ENCODE data around the gene JAZF1.

The JAZF1 gene

GRCh38 chr7:28191751-28192150, 11.2 kb upstream of the JAZF1 start:
- DNase-seq (ENCODE audit: low spot score) = no peak

- no peak for DNase-seq (ENCODE audit: low spot score)
These were observed 10.6 kb upstream of the JAZF1 start for GRCh38 chr7:28191184-28191583.

GRCh38 chr7:28190077-28190710, 9.6 kb upstream of the JAZF1 start:
- no peak for DNase-seq (ENCODE audit: low spot score)

GRCh38 chr7:28187012-28187411, 6.4 kb upstream of the JAZF1 start:
- no peak for DNase-seq (ENCODE audit: low spot score)

GRCh38 chr7:28183627-28184026, 3.0 kb upstream of the JAZF1 start:
- no peak for DNase-seq (ENCODE audit: low spot score)

DNA sequence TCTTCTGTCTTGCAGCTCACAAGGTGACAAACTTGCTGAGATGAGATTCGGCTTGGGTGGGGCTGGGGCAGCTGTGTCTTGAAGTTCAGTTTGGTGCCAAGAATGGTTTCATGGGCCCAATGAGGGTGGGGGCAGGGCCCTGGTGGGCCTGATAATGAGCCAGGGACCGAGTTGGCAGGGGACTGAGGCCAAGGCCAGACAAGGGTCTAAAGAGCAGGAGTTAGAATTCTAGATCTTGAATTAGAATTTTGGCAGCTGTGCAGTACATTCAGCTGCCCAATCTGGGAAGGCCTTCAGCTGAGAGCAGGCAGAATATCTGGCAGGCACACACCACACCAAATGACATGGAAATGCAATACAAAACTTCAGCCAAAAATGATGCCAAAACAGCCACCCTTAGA, 1.5 kb upstream of the JAZF1 start:
- DNase-seq (ENCODE audit: low spot score) = no peak

DNA sequence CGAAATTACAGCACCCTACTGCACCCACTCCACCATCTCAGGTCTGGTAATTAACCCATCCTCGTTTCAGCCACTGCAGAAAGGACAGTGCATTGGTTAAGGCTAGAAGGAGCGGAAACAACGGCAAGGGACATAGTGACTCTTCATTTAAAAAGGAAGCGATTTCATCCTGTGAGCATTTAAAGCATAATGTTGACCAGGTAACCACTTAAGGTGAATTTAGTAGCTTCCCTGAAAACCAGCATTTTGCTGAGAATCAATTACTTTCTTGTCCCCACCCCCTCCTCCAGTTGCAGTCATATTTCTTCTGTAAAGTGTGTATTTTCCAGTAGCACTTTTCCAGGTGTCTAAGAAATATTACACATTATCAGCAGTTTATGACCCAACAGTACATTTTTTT, 821 bp upstream of the JAZF1 start:
- DNase-seq (ENCODE audit: low spot score) = no peak

DNA sequence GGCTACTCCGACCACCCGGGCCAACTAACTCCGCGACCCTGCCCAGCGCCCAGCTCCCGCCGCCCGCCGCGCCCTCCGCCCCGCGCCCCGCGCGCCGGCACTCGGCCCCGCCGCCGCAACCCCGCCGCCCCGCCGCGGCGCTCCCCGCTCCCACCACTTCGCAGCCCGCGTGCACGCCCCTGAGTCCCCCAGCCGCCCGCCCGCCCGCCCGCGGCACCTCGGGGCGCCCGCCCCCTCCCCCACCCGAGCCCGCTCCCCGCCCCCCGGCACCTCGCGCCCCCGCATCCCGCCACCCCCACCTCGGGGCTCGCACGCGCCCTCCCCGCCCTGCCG, 598 bp downstream of the JAZF1 start:
- no peak for DNase-seq (ENCODE audit: low spot score)

DNA sequence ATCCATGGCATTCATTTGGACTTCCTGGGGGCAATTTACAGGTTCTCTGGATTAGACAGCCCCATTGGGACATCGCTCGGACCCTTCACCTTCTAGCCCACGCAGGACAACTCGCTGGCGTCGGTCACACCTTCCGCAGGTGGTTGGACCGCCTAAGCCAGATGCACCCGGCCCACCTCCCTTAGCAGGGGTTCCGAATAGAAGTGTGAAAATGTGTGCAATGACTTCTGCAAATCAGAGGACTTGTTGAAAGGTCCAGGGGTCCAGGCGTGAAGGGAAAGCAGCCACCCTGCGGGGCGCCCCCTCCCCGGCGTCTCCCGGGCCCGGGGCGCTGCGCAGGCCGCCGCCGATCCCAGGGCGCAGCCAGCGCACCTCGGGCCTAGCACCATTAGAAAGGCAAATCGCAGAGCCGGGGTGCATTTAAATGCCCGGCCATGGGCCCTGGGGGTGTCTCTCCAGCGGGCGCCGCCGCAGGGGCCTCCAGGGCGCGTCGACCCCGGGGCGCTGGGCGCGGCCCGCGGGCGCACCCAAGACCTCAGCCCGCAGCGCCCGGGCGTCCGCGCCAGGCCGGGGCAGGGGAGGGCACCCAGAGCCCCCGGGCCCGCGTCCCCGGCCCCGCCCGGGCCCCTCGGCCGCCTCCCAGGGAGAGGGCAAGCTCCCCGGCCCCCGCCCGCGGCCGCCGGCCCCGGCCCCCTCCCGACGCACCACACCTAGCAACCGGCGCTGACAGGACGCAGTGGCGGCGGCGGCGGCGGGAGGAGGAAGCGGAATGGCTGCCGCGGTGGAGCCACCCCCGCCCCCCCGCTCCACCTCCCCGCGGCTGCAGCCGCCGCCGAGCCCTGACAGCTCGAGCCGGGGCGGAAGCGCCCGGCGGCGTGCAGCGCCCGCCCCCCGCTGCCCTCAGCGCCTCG, 1.2 kb downstream of the JAZF1 start:
- peak; percentile 71 for DNase-seq (ENCODE audit: low spot score)

GRCh38 chr7:28178599-28178998, 2.0 kb downstream of the JAZF1 start:
- no peak for DNase-seq (ENCODE audit: low spot score)

- no peak for DNase-seq (ENCODE audit: low spot score)
These were observed 2.8 kb downstream of the JAZF1 start for GRCh38 chr7:28177836-28178235.

DNA sequence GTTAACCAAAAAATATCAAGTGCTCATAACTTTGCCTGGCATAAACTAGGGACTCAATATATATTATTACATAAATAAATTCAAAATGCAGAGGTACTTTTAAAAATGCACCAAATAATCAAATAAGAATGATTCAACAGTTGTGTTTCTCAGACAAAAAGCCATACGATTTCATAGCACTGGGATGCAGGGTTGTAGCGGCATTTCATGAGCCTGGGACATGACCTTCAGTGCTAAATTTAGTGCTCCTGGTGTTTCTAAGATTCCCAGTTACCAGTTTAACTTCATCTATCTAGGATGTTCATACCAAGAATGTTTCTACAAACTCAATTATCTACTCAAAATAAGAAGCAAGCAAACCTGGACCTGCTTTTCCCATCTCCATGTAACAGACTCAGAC, 4.0 kb downstream of the JAZF1 start:
- DNase-seq (ENCODE audit: low spot score) = no peak

- DNase-seq (ENCODE audit: low spot score) = no peak
These were observed 4.4 kb downstream of the JAZF1 start for GRCh38 chr7:28176174-28176573.

DNA sequence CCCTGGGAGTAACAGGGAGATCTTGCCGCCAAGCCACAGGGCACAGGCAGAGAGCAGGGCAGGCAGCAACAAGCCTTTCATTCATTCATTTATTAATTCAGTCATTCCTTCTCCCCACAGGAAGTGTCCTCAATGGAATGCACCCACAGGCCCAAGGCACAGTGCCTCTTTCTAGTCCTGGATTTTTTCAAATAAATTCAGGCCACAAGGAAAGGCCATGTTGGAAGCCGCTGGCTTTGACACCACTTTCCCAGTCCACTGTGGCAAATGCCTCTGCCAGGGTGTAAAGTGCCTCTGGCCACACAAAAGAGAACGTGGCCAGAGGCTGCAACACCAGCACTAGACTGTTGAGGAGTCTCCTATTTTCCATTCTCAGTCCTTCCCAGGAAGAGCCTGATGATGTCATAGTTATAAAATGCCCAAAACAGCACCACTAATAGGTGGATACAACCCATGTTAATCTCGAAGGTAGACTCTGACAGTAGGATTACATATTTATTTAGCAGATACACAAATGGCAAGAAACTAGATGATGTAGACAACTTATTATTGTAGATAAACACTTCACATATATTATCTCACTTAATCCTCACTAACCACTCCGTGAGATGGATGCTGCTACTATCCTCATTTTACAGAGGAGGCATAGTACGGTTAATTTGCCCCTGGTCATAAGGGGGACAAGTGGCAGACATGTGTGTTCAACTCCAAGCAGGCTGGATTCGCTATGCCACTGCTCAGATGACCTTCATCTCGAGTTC, 5.5 kb downstream of the JAZF1 start:
- DNase-seq (ENCODE audit: low spot score) = no peak

GRCh38 chr7:28174442-28174841, 6.2 kb downstream of the JAZF1 start:
- DNase-seq (ENCODE audit: low spot score) = no peak

DNA sequence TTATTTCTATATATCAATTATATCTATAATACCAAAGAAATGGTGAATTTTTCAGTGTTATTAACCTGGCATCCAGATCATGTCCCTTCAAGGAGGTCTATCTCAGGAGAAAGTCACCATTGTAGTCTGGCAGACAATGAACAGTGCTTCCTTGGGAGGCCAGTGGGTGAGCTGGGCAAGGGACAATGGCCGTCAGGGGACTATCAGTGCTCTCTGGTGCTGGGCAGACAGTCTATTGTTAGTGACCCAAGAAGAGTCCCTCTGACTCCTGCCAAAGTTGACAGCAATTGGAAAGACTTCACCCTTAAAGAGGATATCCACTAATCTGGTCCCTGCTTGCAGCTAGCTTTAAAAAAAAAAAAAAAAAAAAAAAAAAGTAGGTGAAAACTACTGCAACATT, 7.1 kb downstream of the JAZF1 start:
- DNase-seq (ENCODE audit: low spot score) = no peak

GRCh38 chr7:28172958-28173357, 7.6 kb downstream of the JAZF1 start:
- DNase-seq (ENCODE audit: low spot score) = no peak

DNA sequence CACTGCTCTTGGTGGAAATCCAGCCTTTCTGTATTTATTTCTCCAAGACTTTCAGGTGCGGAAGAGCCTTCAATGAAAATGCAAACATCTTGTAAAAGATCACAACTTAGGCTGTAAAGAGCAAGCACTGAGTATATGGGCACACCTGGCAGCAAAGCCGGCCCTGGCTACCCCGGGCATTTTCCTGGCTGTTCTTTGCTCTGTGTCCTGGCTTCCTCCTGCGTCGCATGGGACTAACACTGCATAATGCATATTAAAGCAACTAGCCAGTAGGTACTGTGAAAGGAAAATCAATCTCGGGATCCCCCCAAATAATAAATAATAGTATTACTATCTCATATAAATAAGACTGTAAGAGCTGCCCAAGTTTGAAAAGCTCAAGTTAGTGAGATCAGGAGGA, 9.9 kb downstream of the JAZF1 start:
- no peak for DNase-seq (ENCODE audit: low spot score)

- DNase-seq (ENCODE audit: low spot score) = no peak
These were observed 11.4 kb downstream of the JAZF1 start for GRCh38 chr7:28169230-28169629.

GRCh38 chr7:28168393-28169158, 12.0 kb downstream of the JAZF1 start:
- no peak for DNase-seq (ENCODE audit: low spot score)

- no peak for DNase-seq (ENCODE audit: low spot score)
These were observed 13.4 kb downstream of the JAZF1 start for GRCh38 chr7:28166982-28167715.
